Measurements from ENCODE around the gene CELF5.

GRCh38 chr19:3289971-3290569, 65.6 kb downstream of the CELF5 start:
- TF ChIP-seq CTCF (IDR thresholded peaks at IDR 0.05): no peak
- no peak for TF ChIP-seq POLR2A (IDR thresholded peaks at IDR 0.05)
